GM15510 (cell line): ENCODE results near the gene KNCN.

ENCODE experiments used
- POLR2A ChIP-seq: IDR thresholded peaks from 3 replicates; pipeline ENCODE4 v1.6.1; 2011; ENCODE audit warnings: borderline replicate concordance; ENCODE audit not compliant: insufficient read length; ENCODE audit errors: extremely low read depth

Gene KNCN

GRCh38 chr1:46539972-46540371, 11.5 kb downstream of the KNCN start:
- no peak for TF ChIP-seq POLR2A

- no peak for TF ChIP-seq POLR2A
These were observed 13.3 kb downstream of the KNCN start for GRCh38 chr1:46538147-46538546.

- TF ChIP-seq POLR2A: no peak
These were observed 13.8 kb downstream of the KNCN start for GRCh38 chr1:46537651-46538050.

- no peak for TF ChIP-seq POLR2A
These were observed 14.9 kb downstream of the KNCN start for GRCh38 chr1:46536527-46536926.

GRCh38 chr1:46535063-46535462, 16.4 kb downstream of the KNCN start:
- TF ChIP-seq POLR2A: no peak

GRCh38 chr1:46533179-46533864, 18.1 kb downstream of the KNCN start:
- TF ChIP-seq POLR2A: no peak

- TF ChIP-seq POLR2A: no peak
These were observed 18.8 kb downstream of the KNCN start for GRCh38 chr1:46532498-46533178.

GRCh38 chr1:46532095-46532494, 19.4 kb downstream of the KNCN start:
- no peak for TF ChIP-seq POLR2A

GRCh38 chr1:46530791-46531409, 20.5 kb downstream of the KNCN start:
- TF ChIP-seq POLR2A: no peak

- no peak for TF ChIP-seq POLR2A
These were observed 21.1 kb downstream of the KNCN start for GRCh38 chr1:46530311-46530710.

- no peak for TF ChIP-seq POLR2A
These were observed 22.3 kb downstream of the KNCN start for GRCh38 chr1:46529031-46529630.

- TF ChIP-seq POLR2A: no peak
These were observed 23.0 kb downstream of the KNCN start for GRCh38 chr1:46528297-46528955.

GRCh38 chr1:46527474-46528296, 23.8 kb downstream of the KNCN start:
- TF ChIP-seq POLR2A: no peak

GRCh38 chr1:46526691-46527291, 24.7 kb downstream of the KNCN start:
- no peak for TF ChIP-seq POLR2A
